BJ (cell line): ENCODE data around the gene OLIG3. TPM values are rescaled to one million over a fixed set of nuclear protein-coding genes. Genes with fewer than 3 reads are reported as not detected.

Experiments
- CTCF ChIA-PET: fragments of 350-600 bp; formaldehyde crosslinking; extraction: SDS; loops from one replicate; lab custom pipeline; 2021; ENCODE audit warnings: antibody characterized with exemption, inconsistent platforms; lab: Yijun Ruan, JAX
- POLR2A ChIA-PET: fragments of 300-600 bp; sonication (Branson Sonifier 250); formaldehyde crosslinking; extraction: SDS; loops from one replicate; lab custom pipeline; 2021; ENCODE audit warnings: antibody characterized with exemption; lab: Charles Lee
- DNase-seq: peaks from one replicate; pipeline ENCODE4 v3.0.0-alpha.2; 2011; ENCODE audit warnings: low read depth
- H3K27me3 ChIP-seq: 2 replicates; pipeline ENCODE4 v1.6.0; 2011; ENCODE audit warnings: low read length; ENCODE audit not compliant: control insufficient read depth, insufficient read depth
- H3K36me3 ChIP-seq: 2 replicates; pipeline ENCODE4 v1.5.1; 2011; ENCODE audit warnings: low read length; ENCODE audit not compliant: control insufficient read depth, insufficient read depth
- H3K4me3 ChIP-seq: 2 replicates; pipeline ENCODE4 v1.5.1; 2011; ENCODE audit warnings: low read depth, mild to moderate bottlenecking, control low read depth, low read length
- CTCF ChIP-seq: IDR thresholded peaks from 2 replicates; pipeline ENCODE4 v1.5.1; 2011; ENCODE audit warnings: low read depth, mild to moderate bottlenecking, control low read depth, inconsistent platforms, low read length, moderate library complexity; ENCODE audit not compliant: insufficient read depth
- polyA plus RNA-seq: library from polyadenylated mRNA; depleted of rRNA; stranded (reverse); fragments of >200 nt; gene quantifications from 2 replicates; pipeline ENCODE4 v1.2.3, GENCODE V29; 2011

Gene OLIG3
- polyA plus RNA-seq, 1 experiment: not detected

- no peak for DNase-seq
- POLR2A ChIA-PET: no interaction called here
- no peak overlapping the region for H3K4me3 ChIP-seq
- peaks cover 61% of the 10 kb centered on the region for H3K27me3 ChIP-seq
- no peaks in the 10 kb centered on the region for H3K36me3 ChIP-seq
- no peak for TF ChIP-seq CTCF
- CTCF ChIA-PET: interaction anchor here (0.6 kb wide), 1 partner anchor 20 kb away, joined by 5 read pairs; no protein-coding TSS in a partner anchor
Observed at GRCh38 chr6:137495703-137496336, 1.6 kb upstream of the OLIG3 start.

GRCh38 chr6:137494988-137495702 lies 951 bp upstream of the OLIG3 start:
- peaks cover 66% of the 10 kb centered on the region for H3K27me3 ChIP-seq
- POLR2A ChIA-PET: no interaction called here
- no peak overlapping the region for H3K4me3 ChIP-seq
- TF ChIP-seq CTCF: no peak
- DNase-seq: no peak
- CTCF ChIA-PET: interaction anchor here (0.6 kb wide), 1 partner anchor 19 kb away, joined by 5 read pairs; no protein-coding TSS in a partner anchor
- no peaks in the 10 kb centered on the region for H3K36me3 ChIP-seq

GRCh38 chr6:137493218-137494038 lies 766 bp downstream of the OLIG3 start:
- TF ChIP-seq CTCF: no peak
- ChIA-PET POLR2A (no interaction called here), CTCF (no interaction called here)
- Histone ChIP-seq H3K36me3 (no peaks in the 10 kb centered on the region), H3K4me3 (no peak overlapping the region), H3K27me3 (peaks cover 81% of the 10 kb centered on the region)
- no peak for DNase-seq

- ChIA-PET CTCF (no interaction called here), POLR2A (no interaction called here)
- no peak for DNase-seq
- no peaks in the 10 kb centered on the region for H3K36me3 ChIP-seq
- TF ChIP-seq CTCF: no peak
- H3K27me3 ChIP-seq: peaks cover 85% of the 10 kb centered on the region
- no peak overlapping the region for H3K4me3 ChIP-seq
Observed at GRCh38 chr6:137492289-137493217, 1.6 kb downstream of the OLIG3 start.
